HG03571 (cell line): ENCODE measurements around the gene PPCS.

ENCODE experiments used
- ATAC-seq: cut with Tn5 transposase; IDR thresholded peaks from one replicate; pipeline ENCODE4 v1.9.1; 2021; ENCODE audit not compliant: unreplicated experiment

Gene PPCS

GRCh38 chr1:42456010-42456753 is at the start of gene PPCS, which contains the start of gene ZMYND12:
Gene PPCS, plus strand, starts transcription at chr1:42456543. Its CDS starts 23 bp downstream, at chr1:42456566.
Gene ZMYND12, minus strand, starts transcription at chr1:42456022. Its CDS starts 25 bp downstream, at chr1:42455997.
- ATAC-seq: peak; percentile 73

- ATAC-seq: no peak
Measured at GRCh38 chr1:42414551-42415496, 41.5 kb upstream of the PPCS start.

- no peak for ATAC-seq
Measured at GRCh38 chr1:42417166-42417565, 39.2 kb upstream of the PPCS start.

- no peak for ATAC-seq
Measured at GRCh38 chr1:42418516-42418915, 37.8 kb upstream of the PPCS start.

- ATAC-seq: no peak
Measured at GRCh38 chr1:42419126-42419821, 37.1 kb upstream of the PPCS start.

GRCh38 chr1:42420121-42420520 is 36.2 kb upstream of the PPCS start:
- ATAC-seq: no peak

- ATAC-seq: no peak
Measured at GRCh38 chr1:42420911-42421585, 35.3 kb upstream of the PPCS start.

- ATAC-seq: no peak
Measured at GRCh38 chr1:42422737-42423136, 33.6 kb upstream of the PPCS start.

GRCh38 chr1:42423681-42424080 is 32.7 kb upstream of the PPCS start:
- ATAC-seq: no peak

- ATAC-seq: no peak
Measured at GRCh38 chr1:42424201-42424600, 32.1 kb upstream of the PPCS start.

- ATAC-seq: no peak
Measured at GRCh38 chr1:42427240-42427639, 29.1 kb upstream of the PPCS start.

GRCh38 chr1:42429603-42430002 is 26.7 kb upstream of the PPCS start:
- ATAC-seq: no peak

GRCh38 chr1:42430286-42431135 is 25.8 kb upstream of the PPCS start:
- ATAC-seq: no peak

GRCh38 chr1:42431514-42431913 is 24.8 kb upstream of the PPCS start:
- no peak for ATAC-seq

- ATAC-seq: no peak
Measured at GRCh38 chr1:42432714-42433113, 23.6 kb upstream of the PPCS start.

- ATAC-seq: no peak
Measured at GRCh38 chr1:42433369-42433768, 23.0 kb upstream of the PPCS start.

- no peak for ATAC-seq
Measured at GRCh38 chr1:42434340-42434739, 22.0 kb upstream of the PPCS start.

GRCh38 chr1:42439940-42440339 is 16.4 kb upstream of the PPCS start:
- ATAC-seq: no peak

- ATAC-seq: no peak
Measured at GRCh38 chr1:42442662-42443061, 13.7 kb upstream of the PPCS start.

GRCh38 chr1:42449256-42449655 is 7.1 kb upstream of the PPCS start:
- ATAC-seq: no peak
